SK-N-SH treated with all-trans-retinoic acid at 6 μM for 48 hours (cell line): Measurements from ENCODE around the gene NTSR1.

Experiments
- ATAC-seq: fragments of 200-7000 bp; cut with Tn5 transposase; 3 replicates; pipeline ENCODE4 v1.9.1; 2020; ENCODE audit warnings: mild to moderate bottlenecking, moderate library complexity
- ARNTL ChIP-seq: fragments of 450-650 bp; formaldehyde crosslinking; IDR thresholded peaks from 2 replicates; pipeline ENCODE4 v1.5.0; 2020; ENCODE audit warnings: low read depth, mild to moderate bottlenecking, moderate library complexity, borderline replicate concordance
- BACH2 ChIP-seq: fragments of 250-450 bp; sonication (Bioruptor Pico); IDR thresholded peaks from 2 replicates; pipeline ENCODE4 v1.9.0; 2021; ENCODE audit warnings: mild to moderate bottlenecking, borderline replicate concordance
- CSDC2 ChIP-seq: fragments of 250-450 bp; sonication (Bioruptor Pico); IDR thresholded peaks from 2 replicates; pipeline ENCODE4 v1.5.0; 2020; ENCODE audit warnings: mild to moderate bottlenecking, moderate library complexity
- ESRRG ChIP-seq: fragments of 250-450 bp; sonication (Bioruptor Pico); IDR thresholded peaks from 2 replicates; pipeline ENCODE4 v1.6.1; 2021; ENCODE audit warnings: mild to moderate bottlenecking
- GLIS3 ChIP-seq: fragments of 250-450 bp; sonication (Bioruptor Pico); IDR thresholded peaks from 2 replicates; pipeline ENCODE4 v1.5.0; 2020; ENCODE audit warnings: mild to moderate bottlenecking, moderate library complexity
- ISL1 ChIP-seq: fragments of 250-450 bp; sonication (Bioruptor Pico); IDR thresholded peaks from 2 replicates; pipeline ENCODE4 v2.1.2; 2022; ENCODE audit warnings: mild to moderate bottlenecking, moderate library complexity
- OSR1 ChIP-seq: fragments of 250-450 bp; sonication (Bioruptor Pico); IDR thresholded peaks from 2 replicates; pipeline ENCODE4 v1.8.0; 2022; ENCODE audit warnings: moderate library complexity, mild to moderate bottlenecking, inconsistent platforms
- PPARA ChIP-seq: fragments of 250-450 bp; sonication (Bioruptor Pico); IDR thresholded peaks from 2 replicates; pipeline ENCODE4 v1.5.0; 2020; ENCODE audit warnings: mild to moderate bottlenecking, borderline replicate concordance
- RARB ChIP-seq: fragments of 250-450 bp; sonication (Bioruptor Pico); IDR thresholded peaks from 2 replicates; pipeline ENCODE4 v1.8.0; 2021; ENCODE audit warnings: mild to moderate bottlenecking, moderate library complexity
- SNAI2 ChIP-seq: fragments of 250-450 bp; sonication (Bioruptor Pico); IDR thresholded peaks from 2 replicates; pipeline ENCODE4 v1.5.0; 2020; ENCODE audit warnings: mild to moderate bottlenecking, moderate library complexity
- TOX ChIP-seq: fragments of 250-450 bp; sonication (Bioruptor Pico); IDR thresholded peaks from 2 replicates; pipeline ENCODE4 v1.8.0; 2021; ENCODE audit warnings: mild to moderate bottlenecking, moderate library complexity, borderline replicate concordance
- ZC3H10 ChIP-seq: fragments of 250-450 bp; sonication (Bioruptor Pico); IDR thresholded peaks from 2 replicates; pipeline ENCODE4 v1.5.1; 2021; ENCODE audit warnings: mild to moderate bottlenecking, moderate library complexity
- ZFP3 ChIP-seq: fragments of 250-450 bp; sonication (Bioruptor Pico); IDR thresholded peaks from 2 replicates; pipeline ENCODE4 v1.5.0; 2020; ENCODE audit warnings: mild to moderate bottlenecking, moderate library complexity
- ZFP30 ChIP-seq: fragments of 450-650 bp; formaldehyde crosslinking; IDR thresholded peaks from 2 replicates; pipeline ENCODE4 v1.5.0; 2022; ENCODE audit warnings: mild to moderate bottlenecking, moderate library complexity
- ZNF565 ChIP-seq: fragments of 450-650 bp; formaldehyde crosslinking; conservative IDR thresholded peaks from 2 replicates; pipeline ENCODE4 v1.5.0; 2020; ENCODE audit warnings: low read depth, mild to moderate bottlenecking, moderate library complexity
- ZNF70 ChIP-seq: fragments of 450-650 bp; formaldehyde crosslinking; IDR thresholded peaks from 2 replicates; pipeline ENCODE4 v1.5.0; 2020; ENCODE audit warnings: mild to moderate bottlenecking, moderate library complexity
- TF ChIP-seq, protein P1 (sequence below): fragments of 250-450 bp; sonication (Bioruptor Pico); IDR thresholded peaks from 2 replicates; pipeline ENCODE4 v1.8.0; 2021; ENCODE audit warnings: low read depth, mild to moderate bottlenecking, moderate library complexity, borderline replicate concordance
- TF ChIP-seq, protein P2 (sequence below): fragments of 250-450 bp; sonication (Bioruptor Pico); IDR thresholded peaks from 2 replicates; pipeline ENCODE4 v1.5.1; 2020; ENCODE audit warnings: low read depth, mild to moderate bottlenecking, moderate library complexity
- TF ChIP-seq, protein P3 (sequence below): fragments of 250-450 bp; sonication (Bioruptor Pico); IDR thresholded peaks from 2 replicates; pipeline ENCODE4 v1.5.0; 2020; ENCODE audit warnings: mild to moderate bottlenecking, moderate library complexity
- TF ChIP-seq, protein P4 (sequence below): fragments of 250-450 bp; sonication (Bioruptor Pico); IDR thresholded peaks from 2 replicates; pipeline ENCODE4 v1.5.1; 2021; ENCODE audit warnings: mild to moderate bottlenecking, moderate library complexity
- TF ChIP-seq, protein P5 (sequence below): fragments of 250-450 bp; sonication (Bioruptor Pico); IDR thresholded peaks from 2 replicates; pipeline ENCODE4 v1.8.0; 2020; ENCODE audit warnings: mild to moderate bottlenecking, moderate library complexity, borderline replicate concordance

NTSR1 gene

DNA sequence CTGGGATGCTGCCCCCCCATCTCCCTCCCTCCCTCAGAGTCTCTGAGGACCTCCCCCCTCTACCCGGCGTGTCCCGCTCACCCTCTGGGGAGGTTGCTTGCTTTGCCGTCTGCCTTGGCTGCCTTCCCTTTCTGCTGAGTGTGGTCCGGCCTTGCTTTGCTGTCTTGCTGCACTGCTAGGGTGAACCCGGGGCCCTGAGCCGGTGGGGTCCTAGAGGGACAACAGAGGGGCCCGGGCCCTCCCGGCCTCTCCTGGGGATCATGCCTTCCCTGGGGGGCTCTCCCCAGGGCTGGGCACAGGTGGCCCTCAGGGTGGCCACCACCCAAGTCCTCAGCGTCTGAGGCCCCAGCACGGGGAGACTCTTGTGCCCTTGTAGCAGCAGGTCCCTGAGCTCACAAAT lies 47.0 kb upstream of the NTSR1 start:
- TF ChIP-seq ZFP3 (CRISPR knock-in tag) (no peak), BACH2 (no peak), ZNF70 (CRISPR knock-in tag) (no peak), OSR1 (CRISPR knock-in tag) (no peak), ISL1 (CRISPR knock-in tag) (no peak), RARB (CRISPR knock-in tag) (no peak), SNAI2 (no peak), ZNF565 (CRISPR knock-in tag) (no peak), PPARA (CRISPR knock-in tag) (no peak), ZFP30 (no peak), ARNTL (CRISPR knock-in tag) (no peak), ZC3H10 (no peak), TOX (CRISPR knock-in tag) (no peak)
- TF ChIP-seq, protein P1, sequence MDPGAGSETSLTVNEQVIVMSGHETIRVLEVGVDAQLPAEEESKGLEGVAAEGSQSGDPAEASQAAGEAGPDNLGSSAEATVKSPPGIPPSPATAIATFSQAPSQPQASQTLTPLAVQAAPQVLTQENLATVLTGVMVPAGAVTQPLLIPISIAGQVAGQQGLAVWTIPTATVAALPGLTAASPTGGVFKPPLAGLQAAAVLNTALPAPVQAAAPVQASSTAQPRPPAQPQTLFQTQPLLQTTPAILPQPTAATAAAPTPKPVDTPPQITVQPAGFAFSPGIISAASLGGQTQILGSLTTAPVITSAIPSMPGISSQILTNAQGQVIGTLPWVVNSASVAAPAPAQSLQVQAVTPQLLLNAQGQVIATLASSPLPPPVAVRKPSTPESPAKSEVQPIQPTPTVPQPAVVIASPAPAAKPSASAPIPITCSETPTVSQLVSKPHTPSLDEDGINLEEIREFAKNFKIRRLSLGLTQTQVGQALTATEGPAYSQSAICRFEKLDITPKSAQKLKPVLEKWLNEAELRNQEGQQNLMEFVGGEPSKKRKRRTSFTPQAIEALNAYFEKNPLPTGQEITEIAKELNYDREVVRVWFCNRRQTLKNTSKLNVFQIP (CRISPR knock-in tag): no peak
- TF ChIP-seq, protein P2, sequence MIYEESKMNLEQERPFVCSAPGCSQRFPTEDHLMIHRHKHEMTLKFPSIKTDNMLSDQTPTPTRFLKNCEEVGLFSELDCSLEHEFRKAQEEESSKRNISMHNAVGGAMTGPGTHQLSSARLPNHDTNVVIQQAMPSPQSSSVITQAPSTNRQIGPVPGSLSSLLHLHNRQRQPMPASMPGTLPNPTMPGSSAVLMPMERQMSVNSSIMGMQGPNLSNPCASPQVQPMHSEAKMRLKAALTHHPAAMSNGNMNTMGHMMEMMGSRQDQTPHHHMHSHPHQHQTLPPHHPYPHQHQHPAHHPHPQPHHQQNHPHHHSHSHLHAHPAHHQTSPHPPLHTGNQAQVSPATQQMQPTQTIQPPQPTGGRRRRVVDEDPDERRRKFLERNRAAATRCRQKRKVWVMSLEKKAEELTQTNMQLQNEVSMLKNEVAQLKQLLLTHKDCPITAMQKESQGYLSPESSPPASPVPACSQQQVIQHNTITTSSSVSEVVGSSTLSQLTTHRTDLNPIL: no peak
- TF ChIP-seq, protein P3, sequence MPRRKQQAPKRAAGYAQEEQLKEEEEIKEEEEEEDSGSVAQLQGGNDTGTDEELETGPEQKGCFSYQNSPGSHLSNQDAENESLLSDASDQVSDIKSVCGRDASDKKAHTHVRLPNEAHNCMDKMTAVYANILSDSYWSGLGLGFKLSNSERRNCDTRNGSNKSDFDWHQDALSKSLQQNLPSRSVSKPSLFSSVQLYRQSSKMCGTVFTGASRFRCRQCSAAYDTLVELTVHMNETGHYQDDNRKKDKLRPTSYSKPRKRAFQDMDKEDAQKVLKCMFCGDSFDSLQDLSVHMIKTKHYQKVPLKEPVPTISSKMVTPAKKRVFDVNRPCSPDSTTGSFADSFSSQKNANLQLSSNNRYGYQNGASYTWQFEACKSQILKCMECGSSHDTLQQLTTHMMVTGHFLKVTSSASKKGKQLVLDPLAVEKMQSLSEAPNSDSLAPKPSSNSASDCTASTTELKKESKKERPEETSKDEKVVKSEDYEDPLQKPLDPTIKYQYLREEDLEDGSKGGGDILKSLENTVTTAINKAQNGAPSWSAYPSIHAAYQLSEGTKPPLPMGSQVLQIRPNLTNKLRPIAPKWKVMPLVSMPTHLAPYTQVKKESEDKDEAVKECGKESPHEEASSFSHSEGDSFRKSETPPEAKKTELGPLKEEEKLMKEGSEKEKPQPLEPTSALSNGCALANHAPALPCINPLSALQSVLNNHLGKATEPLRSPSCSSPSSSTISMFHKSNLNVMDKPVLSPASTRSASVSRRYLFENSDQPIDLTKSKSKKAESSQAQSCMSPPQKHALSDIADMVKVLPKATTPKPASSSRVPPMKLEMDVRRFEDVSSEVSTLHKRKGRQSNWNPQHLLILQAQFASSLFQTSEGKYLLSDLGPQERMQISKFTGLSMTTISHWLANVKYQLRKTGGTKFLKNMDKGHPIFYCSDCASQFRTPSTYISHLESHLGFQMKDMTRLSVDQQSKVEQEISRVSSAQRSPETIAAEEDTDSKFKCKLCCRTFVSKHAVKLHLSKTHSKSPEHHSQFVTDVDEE: no peak
- TF ChIP-seq, protein P4, sequence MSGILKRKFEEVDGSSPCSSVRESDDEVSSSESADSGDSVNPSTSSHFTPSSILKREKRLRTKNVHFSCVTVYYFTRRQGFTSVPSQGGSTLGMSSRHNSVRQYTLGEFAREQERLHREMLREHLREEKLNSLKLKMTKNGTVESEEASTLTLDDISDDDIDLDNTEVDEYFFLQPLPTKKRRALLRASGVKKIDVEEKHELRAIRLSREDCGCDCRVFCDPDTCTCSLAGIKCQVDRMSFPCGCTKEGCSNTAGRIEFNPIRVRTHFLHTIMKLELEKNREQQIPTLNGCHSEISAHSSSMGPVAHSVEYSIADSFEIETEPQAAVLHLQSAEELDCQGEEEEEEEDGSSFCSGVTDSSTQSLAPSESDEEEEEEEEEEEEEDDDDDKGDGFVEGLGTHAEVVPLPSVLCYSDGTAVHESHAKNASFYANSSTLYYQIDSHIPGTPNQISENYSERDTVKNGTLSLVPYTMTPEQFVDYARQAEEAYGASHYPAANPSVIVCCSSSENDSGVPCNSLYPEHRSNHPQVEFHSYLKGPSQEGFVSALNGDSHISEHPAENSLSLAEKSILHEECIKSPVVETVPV (CRISPR knock-in tag): no peak
- ATAC-seq: no peak

DNA sequence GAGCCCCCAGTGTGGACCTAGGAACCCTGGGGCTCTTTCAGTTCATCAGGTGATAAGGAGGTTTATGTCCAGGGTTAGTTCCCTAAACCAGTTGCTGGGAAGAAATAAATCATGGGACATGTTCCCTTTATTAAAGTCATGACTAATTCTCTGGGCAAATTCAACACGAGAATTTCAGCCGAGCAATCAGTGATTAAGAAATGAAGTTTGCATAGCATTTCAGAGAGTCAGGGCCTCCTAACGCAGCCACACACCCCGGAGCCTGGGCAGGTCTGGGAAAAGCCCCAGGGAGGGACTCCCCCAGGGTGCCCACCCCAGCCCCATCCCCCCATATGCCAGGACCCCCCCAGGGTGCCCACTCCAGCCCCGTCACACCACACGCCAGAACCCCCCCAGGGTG lies 46.2 kb upstream of the NTSR1 start:
- peak; percentile 21; the same call in 2 of the 3 replicates for ATAC-seq
- TF ChIP-seq GLIS3 (CRISPR knock-in tag): no peak
- TF ChIP-seq PPARA (CRISPR knock-in tag): no peak
- TF ChIP-seq, protein P3: no peak
- TF ChIP-seq, protein P2: no peak
- no peak for TF ChIP-seq TOX (CRISPR knock-in tag)
- no peak for TF ChIP-seq ZNF70 (CRISPR knock-in tag)
- TF ChIP-seq ZFP3 (CRISPR knock-in tag): no peak
- no peak for TF ChIP-seq OSR1 (CRISPR knock-in tag)
- TF ChIP-seq ARNTL (CRISPR knock-in tag): no peak
- no peak for TF ChIP-seq ESRRG
- TF ChIP-seq, protein P5, sequence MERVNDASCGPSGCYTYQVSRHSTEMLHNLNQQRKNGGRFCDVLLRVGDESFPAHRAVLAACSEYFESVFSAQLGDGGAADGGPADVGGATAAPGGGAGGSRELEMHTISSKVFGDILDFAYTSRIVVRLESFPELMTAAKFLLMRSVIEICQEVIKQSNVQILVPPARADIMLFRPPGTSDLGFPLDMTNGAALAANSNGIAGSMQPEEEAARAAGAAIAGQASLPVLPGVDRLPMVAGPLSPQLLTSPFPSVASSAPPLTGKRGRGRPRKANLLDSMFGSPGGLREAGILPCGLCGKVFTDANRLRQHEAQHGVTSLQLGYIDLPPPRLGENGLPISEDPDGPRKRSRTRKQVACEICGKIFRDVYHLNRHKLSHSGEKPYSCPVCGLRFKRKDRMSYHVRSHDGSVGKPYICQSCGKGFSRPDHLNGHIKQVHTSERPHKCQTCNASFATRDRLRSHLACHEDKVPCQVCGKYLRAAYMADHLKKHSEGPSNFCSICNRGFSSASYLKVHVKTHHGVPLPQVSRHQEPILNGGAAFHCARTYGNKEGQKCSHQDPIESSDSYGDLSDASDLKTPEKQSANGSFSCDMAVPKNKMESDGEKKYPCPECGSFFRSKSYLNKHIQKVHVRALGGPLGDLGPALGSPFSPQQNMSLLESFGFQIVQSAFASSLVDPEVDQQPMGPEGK: no peak
- TF ChIP-seq CSDC2 (CRISPR knock-in tag): no peak
